Heart right ventricle (tissue), 16 donors: ENCODE results near the gene MOB1A. TPM values are rescaled to one million over a fixed set of nuclear protein-coding genes. Genes with fewer than 3 reads are reported as not detected.

Experiments
- ATAC-seq, 8 donors: fragments of 200-7000 bp; cut with Tn5 transposase; one replicate each; pipeline ENCODE4 v1.9.1; 2020; ENCODE audit warnings: mild to moderate bottlenecking in 8 of 8, moderate library complexity in 8 of 8, moderate number of reproducible peaks in 1 of 8
- DNase-seq, 2 donors: peaks; one replicate each; pipeline ENCODE4 v3.0.0-alpha.2; 2020
- H3K27ac ChIP-seq, 10 donors: fragments of 200-600 bp; sonication (generic) in 2 of 10; one replicate each; pipeline versions ENCODE4 v1.5.0 to v1.8.0; 2020 to 2022; ENCODE audit warnings: mild to moderate bottlenecking in 3 of 10
- H3K27me3 ChIP-seq, 7 donors: fragments of 200-600 bp; one replicate each; pipeline ENCODE4 v1.8.0; 2021 to 2022; ENCODE audit warnings: mild to moderate bottlenecking in 2 of 7
- H3K36me3 ChIP-seq, 9 donors: fragments of 200-600 bp; sonication (generic) in 1 of 9; one replicate each; pipeline versions ENCODE4 v1.5.0 to v1.8.0; 2020 to 2022; ENCODE audit warnings: mild to moderate bottlenecking in 2 of 9
- H3K4me1 ChIP-seq, 9 donors: fragments of 200-600 bp; sonication (generic) in 1 of 9; one replicate each; pipeline versions ENCODE4 v1.5.0 to v1.8.0; 2020 to 2022; ENCODE audit warnings: mild to moderate bottlenecking in 4 of 9
- H3K4me3 ChIP-seq, 10 donors: fragments of 200-600 bp; sonication (generic) in 2 of 10; one replicate each; pipeline versions ENCODE4 v1.5.0 to v1.8.0; 2020 to 2022; ENCODE audit warnings: mild to moderate bottlenecking in 7 of 10, moderate library complexity in 2 of 10
- H3K9me3 ChIP-seq, 11 donors: fragments of 200-600 bp in 10 of 11; sonication (generic) in 2 of 11; one replicate each; pipeline versions ENCODE4 v1.5.0 to v1.8.0; 2013 to 2022; ENCODE audit warnings: mild to moderate bottlenecking in 2 of 11, control low read depth in 1 of 11, moderate library complexity in 1 of 11
- WGBS, 2 donors: extraction: QIAGEN DNeasy Blood & Tissue Kit; methylation state at CpG; one replicate each; pipeline ENCODE4 v1.1.7; 2013; ENCODE audit warnings: inconsistent platforms in 1 of 2; 5-methylcytosine and 5-hydroxymethylcytosine counted together
- intact Hi-C, 10 donors: fragments of 100-400 bp; cut with DNase I; formaldehyde crosslinking; loops; one replicate each; pipeline versions ENCODE4 v1.11.1 to v1.14.2; 2022
- polyA plus RNA-seq, 2 donors: library from polyadenylated mRNA; stranded (reverse); fragments of 200-250 nt; gene quantifications; one replicate each; pipeline ENCODE4 v1.2.3, GENCODE V29; 2013
- total RNA-seq, 10 donors: library from RNA; stranded (reverse); fragmentation: NEBNext Ultra II Directional in 3 of 10; extraction: Animal tissue kit (Norgen Biotek cat#: 25700) in 3 of 10; gene quantifications; one replicate each; pipeline versions ENCODE4 v1.2.1 to v1.2.4, GENCODE V29; 2021 to 2023
- TF ChIP-seq, protein P1 (sequence below), 9 donors: fragments of 200-600 bp; sonication (generic) in 2 of 9; IDR thresholded peaks; one replicate each; pipeline versions ENCODE4 v1.5.0 to v1.8.0; 2021 to 2022; ENCODE audit warnings: antibody characterized with exemption in 9 of 9, mild to moderate bottlenecking in 5 of 9, moderate library complexity in 1 of 9
- donor health status: Arrhythmogenic right ventricular cardiomyopathy.
- donor health status: ischemic (EF 13 %, LVEDD 7.1; RV severe dilation, severe dysfunction).
- donor health status: healthy with polysubstance abuse.
- donor health status: DM: no; HTN: yes; CAD: no.
- donor health status: DM: no; HTN: no; CAD: no.
- donor health status: ischemic (EF 25% LVEDD 6.9; RV normal size, moderate dysfunction).
- donor health status: ischemic (EF 25% LVEDD 5.7; RV mildly dilated, moderate dysfunction).
- donor health status: healthy.
- donor health status: DM: yes; HTN: yes; CAD: no.
- donor health status: Ischemic cardiomyopathy.
- donor health status: ischemic (EF 35%, LVEDD 5.7; RV mildly dilated, moderate dysfunction).
- donor health status: nonischemic (EF 11% LVEDD 7.7; RV severe dilation, severe dysfunction).
- donor health status: DM: yes; HTN: yes; CAD: no.
- donor health status: PGD.
- donor health status: ischemic (EF 29% LVEDD 5.4; RV normal size, mild dysfunction).
- donor health status: nonischemic (EF 23%, LVEDD 6.1; RV moderate dilation, normal function).

MOB1A gene
- total and polyA plus RNA-seq, 12 donors: 14.2 to 75.0 (median 56.8) TPM

DNA sequence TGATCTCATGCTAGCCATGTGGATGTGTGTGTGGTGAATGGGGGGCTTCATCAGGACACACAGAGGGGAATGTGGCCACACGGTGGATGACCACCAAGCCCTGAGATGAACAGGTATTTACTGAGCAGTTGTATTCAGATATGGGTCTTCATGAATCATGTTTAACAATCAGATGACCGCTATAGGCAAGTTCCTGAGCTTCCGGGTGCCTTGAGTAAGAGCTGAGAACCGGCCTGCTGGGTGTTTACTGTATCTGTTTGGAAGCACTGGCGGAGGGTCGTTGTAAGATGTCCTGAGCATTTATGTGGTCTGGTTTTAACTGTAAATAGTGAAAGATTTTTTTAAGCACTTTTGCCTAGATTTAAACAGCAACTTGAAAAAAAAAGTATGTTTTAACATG lies 74.9 kb downstream of the MOB1A start:
- Histone ChIP-seq H3K27ac (no peak overlapping the region), H3K9me3 (no peaks in the 10 kb centered on the region), H3K4me1 (peaks cover 0 to 7% (median 0%) of the 10 kb centered on the region in 9 donors), H3K4me3 (no peak overlapping the region), H3K27me3 (no peaks in the 10 kb centered on the region), H3K36me3 (peaks cover 0 to 68% (median 13%) of the 10 kb centered on the region in 9 donors)
- TF ChIP-seq, protein P1, sequence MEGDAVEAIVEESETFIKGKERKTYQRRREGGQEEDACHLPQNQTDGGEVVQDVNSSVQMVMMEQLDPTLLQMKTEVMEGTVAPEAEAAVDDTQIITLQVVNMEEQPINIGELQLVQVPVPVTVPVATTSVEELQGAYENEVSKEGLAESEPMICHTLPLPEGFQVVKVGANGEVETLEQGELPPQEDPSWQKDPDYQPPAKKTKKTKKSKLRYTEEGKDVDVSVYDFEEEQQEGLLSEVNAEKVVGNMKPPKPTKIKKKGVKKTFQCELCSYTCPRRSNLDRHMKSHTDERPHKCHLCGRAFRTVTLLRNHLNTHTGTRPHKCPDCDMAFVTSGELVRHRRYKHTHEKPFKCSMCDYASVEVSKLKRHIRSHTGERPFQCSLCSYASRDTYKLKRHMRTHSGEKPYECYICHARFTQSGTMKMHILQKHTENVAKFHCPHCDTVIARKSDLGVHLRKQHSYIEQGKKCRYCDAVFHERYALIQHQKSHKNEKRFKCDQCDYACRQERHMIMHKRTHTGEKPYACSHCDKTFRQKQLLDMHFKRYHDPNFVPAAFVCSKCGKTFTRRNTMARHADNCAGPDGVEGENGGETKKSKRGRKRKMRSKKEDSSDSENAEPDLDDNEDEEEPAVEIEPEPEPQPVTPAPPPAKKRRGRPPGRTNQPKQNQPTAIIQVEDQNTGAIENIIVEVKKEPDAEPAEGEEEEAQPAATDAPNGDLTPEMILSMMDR (IDR thresholded peaks at IDR 0.05): no peak
- intact Hi-C loops: loop anchor here in 1 of 10 donors (10.0 kb wide), 1 partner anchor 279 kb away; the partner anchor contains the start of gene STAMBP
- 89 to 92% methylated on average over 6 of the region's 6 CpGs for WGBS, 2 donors
- no peak for ATAC-seq
- DNase-seq: no peak

Other genes starting within 250 kb of the MOB1A start
- gene TET3, start 194.0 kb downstream of the MOB1A start, total RNA-seq: 1 to 10 TPM; 2.1 to 8.0 (median 2.9) TPM
- gene TET3, start 194.0 kb downstream of the MOB1A start, polyA plus RNA-seq: 1 to 10 TPM; 1.1 to 1.3 TPM
- 100 to 1,000 TPM in 1 of 10 donors, 10 to 100 TPM in 9; 63.9 to 117 (median 82.3) TPM for gene BOLA3, start 31.0 kb downstream of the MOB1A start, total RNA-seq
- 100 to 1,000 TPM in 1 of 2 donors, 10 to 100 TPM in 1; 88.3 to 166 TPM for gene BOLA3, start 31.0 kb downstream of the MOB1A start, polyA plus RNA-seq
- gene MTHFD2, start 19.7 kb upstream of the MOB1A start, total RNA-seq: 10 to 100 TPM; 12.4 to 32.6 (median 19.0) TPM
- 10 to 100 TPM; 17.0 to 30.0 TPM for gene MTHFD2, start 19.7 kb upstream of the MOB1A start, polyA plus RNA-seq
- 1 to 10 TPM in 8 of 10 donors, under 1 TPM in 2; 0.82 to 4.6 (median 1.9) TPM for gene SLC4A5, start 164.5 kb upstream of the MOB1A start, total RNA-seq
- gene SLC4A5, start 164.5 kb upstream of the MOB1A start, polyA plus RNA-seq: 1 to 10 TPM in 1 of 2 donors, under 1 TPM in 1; 0.43 to 2.3 TPM
- gene DCTN1, start 201.4 kb upstream of the MOB1A start, total RNA-seq: 100 to 1,000 TPM; 140 to 285 (median 195) TPM
- gene DCTN1, start 201.4 kb upstream of the MOB1A start, polyA plus RNA-seq: 100 to 1,000 TPM; 123 to 168 TPM
- 1 to 10 TPM in 5 of 10 donors, under 1 TPM in 5; 0.52 to 1.7 (median 0.99) TPM for gene C2orf81, start 242.7 kb upstream of the MOB1A start, total RNA-seq
- 1 to 10 TPM; 1.2 to 1.3 TPM for gene C2orf81, start 242.7 kb upstream of the MOB1A start, polyA plus RNA-seq
- gene WDR54, start 242.9 kb upstream of the MOB1A start, total RNA-seq: 1 to 10 TPM; 1.1 to 6.7 (median 2.4) TPM
- gene WDR54, start 242.9 kb upstream of the MOB1A start, polyA plus RNA-seq: 1 to 10 TPM; 2.9 to 8.7 TPM